SH-SY5Y (cell line): ENCODE data around the gene NELFCD.

ENCODE experiments used
- GATA2 ChIP-seq: IDR thresholded peaks from 2 replicates; pipeline ENCODE4 v1.6.1; 2011; ENCODE audit warnings: mild to moderate bottlenecking, low read depth, low read length
- GATA3 ChIP-seq: IDR thresholded peaks from 2 replicates; pipeline ENCODE4 v1.6.1; 2011; ENCODE audit warnings: low read depth, mild to moderate bottlenecking, low read length, moderate library complexity

- TF ChIP-seq GATA3 (no peak), GATA2 (no peak)
These were observed 38.5 kb upstream of the NELFCD start for GRCh38 chr20:58942549-58942948.
